Body of pancreas (tissue), 4 donors: ENCODE results near the gene CHSY1. TPM values are rescaled to one million over a fixed set of nuclear protein-coding genes. Genes with fewer than 3 reads are reported as not detected.

ENCODE experiments used
- ATAC-seq: fragments of 150-250 bp; one replicate; pipeline ENCODE4 v1.9.1; 2016
- DNase-seq, 4 donors: peaks; one replicate each; pipeline ENCODE4 v3.0.0-alpha.2; 2019
- H3K27ac ChIP-seq, 4 donors: fragments of 200-600 bp; sonication (generic); 1 replicate in 3 of 4; 2 replicates in 1 of 4; pipeline versions ENCODE4 v1.5.1 to v1.6.1; 2016 to 2019; ENCODE audit warnings: mild to moderate bottlenecking in 1 of 4, mixed read lengths in 1 of 4, moderate library complexity in 1 of 4
- H3K27me3 ChIP-seq, 2 donors: fragments of 200-600 bp; sonication (generic); one replicate each; pipeline ENCODE4 v1.6.0; 2016; ENCODE audit warnings: mild to moderate bottlenecking in 1 of 2
- H3K36me3 ChIP-seq, 2 donors: fragments of 200-600 bp; sonication (generic); replicated peaks in 1 of 2; 2 replicates each; pipeline ENCODE4 v1.5.1; 2016; ENCODE audit warnings: low read depth in 2 of 2; ENCODE audit not compliant: insufficient read depth in 1 of 2
- H3K4me1 ChIP-seq: fragments of 200-600 bp; sonication (generic); one replicate; pipeline ENCODE4 v1.6.0; 2016
- H3K4me3 ChIP-seq, 2 donors: fragments of 200-600 bp; sonication (generic); 1 replicate in 1 of 2; 2 replicates in 1 of 2; pipeline ENCODE4 v1.5.1; 2016 to 2019
- H3K9me3 ChIP-seq, 3 donors: fragments of 200-600 bp; sonication (generic); 1 replicate in 2 of 3; 2 replicates in 1 of 3; pipeline ENCODE4 v1.5.1; 2016
- CTCF ChIP-seq, 7 experiments: fragments of 450-650 bp in 4 of 7; fragments of 200-600 bp in 3 of 7; sonication (generic) in 3 of 7; IDR thresholded peaks; one replicate each; pipeline ENCODE4 v1.5.1; 2016 to 2019; ENCODE audit warnings: antibody characterized with exemption in 7 of 7
- POLR2A ChIP-seq, 3 donors: fragments of 450-650 bp; IDR thresholded peaks; one replicate each; pipeline ENCODE4 v1.6.1; 2016; ENCODE audit warnings: antibody characterized with exemption in 3 of 3, mild to moderate bottlenecking in 2 of 3
- WGBS, 2 donors: methylation state at CpG; one replicate each; pipeline ENCODE4 v1.1.5; 2017; 5-methylcytosine and 5-hydroxymethylcytosine counted together
- intact Hi-C: fragments of 100-400 bp; cut with DNase I; formaldehyde crosslinking; loops from one replicate; pipeline ENCODE4 v1.15.1; 2023
- total RNA-seq, 2 donors: library from RNA; depleted of rRNA; stranded (reverse); fragments of >200 nt; gene quantifications; one replicate each; pipeline ENCODE4 v1.1.0, GENCODE V29; 2016

CHSY1 gene
- total RNA-seq, 2 donors from 2014 or later, result 7.8 to 12.2 TPM

DNA sequence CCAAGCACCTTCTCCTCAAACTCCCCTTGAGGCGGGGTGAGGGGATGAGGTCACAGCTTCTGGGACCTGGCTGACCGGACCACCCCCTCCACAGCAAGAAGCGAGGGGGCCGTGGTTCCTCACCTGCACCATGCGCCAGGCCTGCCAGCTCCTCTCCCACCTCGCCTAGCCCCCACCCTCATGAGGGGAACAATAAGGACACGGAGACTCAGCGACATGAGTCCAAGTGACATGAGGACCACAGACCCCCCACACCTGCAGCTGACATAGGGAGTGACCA lies 118.7 kb downstream of the CHSY1 start:
- Histone ChIP-seq H3K27ac (no peak overlapping the region), H3K27me3 (no peaks in the 10 kb centered on the region), H3K9me3 (no peaks in the 10 kb centered on the region), H3K36me3 (no peaks in the 10 kb centered on the region), H3K4me1 (no peaks in the 10 kb centered on the region), H3K4me3 (no peak overlapping the region)
- DNase-seq (no peak), ATAC-seq (no peak)
- intact Hi-C loops, result no loop called here
- 99 to 100% methylated on average over 2 to 8 of the region's 8 CpGs for WGBS, 2 donors
- TF ChIP-seq CTCF (IDR thresholded peaks at IDR 0.05) (no peak), POLR2A (IDR thresholded peaks at IDR 0.05) (no peak)

DNA sequence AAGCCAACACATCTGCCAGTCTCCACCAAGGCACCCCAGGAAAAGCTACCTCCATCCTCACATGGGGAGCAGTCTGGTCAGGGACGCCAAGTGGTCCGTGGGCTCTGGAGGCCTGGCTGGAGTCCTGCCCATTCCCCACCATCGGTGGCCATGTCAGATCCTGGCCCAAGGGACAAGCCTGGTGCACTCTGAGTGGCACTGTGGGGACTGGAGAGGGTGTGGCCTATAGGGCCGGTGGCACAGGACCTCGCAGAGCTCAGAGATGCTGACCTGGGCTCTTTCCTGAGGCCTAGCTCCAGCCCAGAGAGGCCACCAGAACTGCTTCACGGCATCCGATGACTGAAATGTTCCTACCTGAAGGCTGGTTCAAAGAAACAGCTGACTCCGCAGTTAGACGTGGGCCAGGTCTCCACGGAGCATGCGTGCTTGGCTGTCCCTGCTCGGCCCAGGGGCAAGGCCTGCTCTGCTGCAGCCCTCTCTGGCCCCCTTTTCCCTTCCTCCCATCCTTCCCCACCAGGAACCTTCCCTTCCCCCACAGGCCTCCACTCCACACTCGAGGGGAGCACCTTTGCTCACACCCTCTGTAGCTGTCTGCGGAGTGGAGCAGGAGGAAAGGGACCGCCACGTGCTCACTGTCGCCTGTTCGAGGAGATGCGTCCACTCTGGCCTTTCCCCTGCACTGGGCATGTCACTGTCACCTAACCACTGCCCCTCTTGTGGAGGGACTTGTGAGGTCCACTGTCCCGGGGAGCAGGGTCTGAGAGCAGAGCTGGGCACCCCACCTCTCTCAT lies 119.3 kb downstream of the CHSY1 start:
- intact Hi-C loops, result no loop called here
- H3K9me3 ChIP-seq, result no peaks in the 10 kb centered on the region
- peaks cover 2% of the 10 kb centered on the region for H3K4me1 ChIP-seq
- H3K4me3 ChIP-seq, result no peak overlapping the region
- H3K27me3 ChIP-seq, result no peaks in the 10 kb centered on the region
- TF ChIP-seq POLR2A (IDR thresholded peaks at IDR 0.05) (no peak), CTCF (IDR thresholded peaks at IDR 0.05) (no peak)
- WGBS, 2 donors, result 88 to 91% methylated on average over 14 to 20 of the region's 20 CpGs
- ATAC-seq (no peak), DNase-seq (no peak)
- no peak overlapping the region for H3K27ac ChIP-seq
- no peaks in the 10 kb centered on the region for H3K36me3 ChIP-seq

GRCh38 chr15:101131489-101132389 lies 120.1 kb downstream of the CHSY1 start:
- H3K9me3 ChIP-seq, result no peaks in the 10 kb centered on the region
- WGBS, 2 donors, result 84 to 86% methylated on average over 18 of the region's 18 CpGs
- TF ChIP-seq CTCF (IDR thresholded peaks at IDR 0.05) (no peak), POLR2A (IDR thresholded peaks at IDR 0.05) (no peak)
- no peak overlapping the region for H3K4me3 ChIP-seq
- no peaks in the 10 kb centered on the region for H3K27me3 ChIP-seq
- ATAC-seq, result no peak
- no peak for DNase-seq
- H3K27ac ChIP-seq, result no peak overlapping the region
- no peaks in the 10 kb centered on the region for H3K36me3 ChIP-seq
- intact Hi-C loops, result no loop called here
- peaks cover 6% of the 10 kb centered on the region for H3K4me1 ChIP-seq

- no peaks in the 10 kb centered on the region for H3K9me3 ChIP-seq
- intact Hi-C loops, result no loop called here
- H3K36me3 ChIP-seq, result no peaks in the 10 kb centered on the region
- peaks cover 6% of the 10 kb centered on the region for H3K4me1 ChIP-seq
- no peak overlapping the region for H3K4me3 ChIP-seq
- 81 to 89% methylated on average over 4 of the region's 4 CpGs for WGBS, 2 donors
- no peak for ATAC-seq
- H3K27ac ChIP-seq, result no peak overlapping the region
- no peak for DNase-seq
- TF ChIP-seq POLR2A (IDR thresholded peaks at IDR 0.05) (no peak), CTCF (IDR thresholded peaks at IDR 0.05) (no peak)
- no peaks in the 10 kb centered on the region for H3K27me3 ChIP-seq
These were observed 121.9 kb downstream of the CHSY1 start for GRCh38 chr15:101129851-101130380.
